ENCODE measurements around the gene CHST11.

The CHST11 gene

GRCh38 chr12:104748790-104749189 is 292.0 kb downstream of the CHST11 start:
- DNase-seq: peak; percentile 58

GRCh38 chr12:104749545-104749944 is 292.8 kb downstream of the CHST11 start:
- no peak for DNase-seq

GRCh38 chr12:104750061-104750460 is 293.3 kb downstream of the CHST11 start:
- no peak for DNase-seq

- no peak for DNase-seq
Measured at GRCh38 chr12:104751120-104751519, 294.4 kb downstream of the CHST11 start.

GRCh38 chr12:104751594-104751993 is 294.8 kb downstream of the CHST11 start:
- no peak for DNase-seq

GRCh38 chr12:104752016-104752415 is 295.3 kb downstream of the CHST11 start:
- no peak for DNase-seq

- no peak for DNase-seq
Measured at GRCh38 chr12:104752881-104753280, 296.1 kb downstream of the CHST11 start.

GRCh38 chr12:104756901-104757300 is 300.2 kb downstream of the CHST11 start:
- DNase-seq: no peak

GRCh38 chr12:104758771-104759170 is 302.0 kb downstream of the CHST11 start:
- no peak for DNase-seq

GRCh38 chr12:104761091-104761490 is 304.3 kb downstream of the CHST11 start:
- DNase-seq: no peak

GRCh38 chr12:104761611-104762010 is 304.9 kb downstream of the CHST11 start:
- no peak for DNase-seq

GRCh38 chr12:104763168-104763805 is 306.5 kb downstream of the CHST11 start:
- no peak for DNase-seq

- no peak for DNase-seq
Measured at GRCh38 chr12:104764225-104765091, 307.7 kb downstream of the CHST11 start.

- no peak for DNase-seq
Measured at GRCh38 chr12:104767261-104767660, 310.5 kb downstream of the CHST11 start.

- no peak for DNase-seq
Measured at GRCh38 chr12:104768033-104768432, 311.3 kb downstream of the CHST11 start.

- no peak for DNase-seq
Measured at GRCh38 chr12:104769144-104769561, 312.4 kb downstream of the CHST11 start.

GRCh38 chr12:104772336-104772735 is 315.6 kb downstream of the CHST11 start:
- no peak for DNase-seq

- no peak for DNase-seq
Measured at GRCh38 chr12:104775731-104776231, 319.0 kb downstream of the CHST11 start.

- DNase-seq: no peak
Measured at GRCh38 chr12:104779134-104779533, 322.4 kb downstream of the CHST11 start.

- no peak for DNase-seq
Measured at GRCh38 chr12:104782296-104782695, 325.5 kb downstream of the CHST11 start.

GRCh38 chr12:104784592-104784991 is 327.8 kb downstream of the CHST11 start:
- DNase-seq: no peak

- no peak for DNase-seq
Measured at GRCh38 chr12:104785886-104786285, 329.1 kb downstream of the CHST11 start.

- DNase-seq: no peak
Measured at GRCh38 chr12:104786352-104786751, 329.6 kb downstream of the CHST11 start.

GRCh38 chr12:104788840-104789271 is 332.1 kb downstream of the CHST11 start:
- DNase-seq: no peak
